IPS DF 19.7 (cell line): Measurements from ENCODE around the gene DNAAF9.
"Not testable (repeated sequence)": the region's sequence is repeated elsewhere in the genome, so short reads cannot be mapped to it uniquely, and the experiment has no call there.

Experiments used
- DNase-seq: peaks from one replicate; pipeline ENCODE4 v3.0.0-alpha.2; 2013; ENCODE audit warnings: low read depth, low spot score

The DNAAF9 gene

GRCh38 chr20:3407040-3407770, at the start of gene DNAAF9:
Gene DNAAF9 (minus strand): TSS chr20:3407669. CDS start chr20:3407557, 112 bp downstream.
- DNase-seq: no peak

GRCh38 chr20:3456648-3457047, 49.2 kb upstream of the DNAAF9 start:
- no peak for DNase-seq

GRCh38 chr20:3454831-3455230, 47.4 kb upstream of the DNAAF9 start:
- no peak for DNase-seq

- no peak for DNase-seq
Measured at GRCh38 chr20:3452690-3453089, 45.2 kb upstream of the DNAAF9 start.

GRCh38 chr20:3452136-3452535, 44.7 kb upstream of the DNAAF9 start:
- DNase-seq: no peak

- DNase-seq: no peak
Measured at GRCh38 chr20:3449319-3449718, 41.9 kb upstream of the DNAAF9 start.

GRCh38 chr20:3447321-3447720, 39.9 kb upstream of the DNAAF9 start:
- DNase-seq: no peak

GRCh38 chr20:3446779-3447178, 39.3 kb upstream of the DNAAF9 start:
- no peak for DNase-seq

- no peak for DNase-seq
Measured at GRCh38 chr20:3436864-3437574, 29.6 kb upstream of the DNAAF9 start.

- DNase-seq: no peak
Measured at GRCh38 chr20:3434232-3434631, 26.8 kb upstream of the DNAAF9 start.

GRCh38 chr20:3433744-3434143, 26.3 kb upstream of the DNAAF9 start:
- no peak for DNase-seq

- no peak for DNase-seq
Measured at GRCh38 chr20:3432844-3433243, 25.4 kb upstream of the DNAAF9 start.

GRCh38 chr20:3431109-3431508, 23.6 kb upstream of the DNAAF9 start:
- DNase-seq: no peak

- no peak for DNase-seq
Measured at GRCh38 chr20:3430376-3431069, 23.1 kb upstream of the DNAAF9 start.

GRCh38 chr20:3426766-3427165, 19.3 kb upstream of the DNAAF9 start:
- not testable (repeated sequence) for DNase-seq

- DNase-seq: peak; percentile 23
Measured at GRCh38 chr20:3423126-3423525, 15.7 kb upstream of the DNAAF9 start.

GRCh38 chr20:3421985-3422384, 14.5 kb upstream of the DNAAF9 start:
- DNase-seq: no peak

GRCh38 chr20:3420211-3420707, 12.8 kb upstream of the DNAAF9 start:
- no peak for DNase-seq

GRCh38 chr20:3418161-3418560, 10.7 kb upstream of the DNAAF9 start:
- not testable (repeated sequence) for DNase-seq

GRCh38 chr20:3414122-3414521, 6.7 kb upstream of the DNAAF9 start:
- no peak for DNase-seq

- DNase-seq: no peak
Measured at GRCh38 chr20:3413393-3413889, 6.0 kb upstream of the DNAAF9 start.
